IMR-90 (cell line): Measurements from ENCODE around the gene YPEL3.

ENCODE experiments used
- CTCF ChIP-seq: conservative IDR thresholded peaks from 2 replicates; pipeline ENCODE4 v1.5.1; 2012; ENCODE audit warnings: mild to moderate bottlenecking, low read depth, low read length, improper control_type of control experiment
- ELK1 ChIP-seq: fragments of 150-350 bp; IDR thresholded peaks from 2 replicates; pipeline ENCODE4 v1.6.1; 2016; ENCODE audit warnings: low read depth, mild to moderate bottlenecking, low read length, moderate library complexity, borderline replicate concordance
- POLR2A ChIP-seq: IDR thresholded peaks from 2 replicates; pipeline ENCODE4 v1.6.1; 2012; ENCODE audit warnings: mild to moderate bottlenecking, low read depth, low read length
- RAD21 ChIP-seq: IDR thresholded peaks from 2 replicates; pipeline ENCODE4 v1.6.1; 2012; ENCODE audit warnings: low read length, improper control_type of control experiment
- RCOR1 ChIP-seq: IDR thresholded peaks from 2 replicates; pipeline ENCODE4 v1.6.1; 2012; ENCODE audit warnings: mild to moderate bottlenecking, low read length, improper control_type of control experiment; ENCODE audit not compliant: insufficient replicate concordance

GRCh38 chr16:30046178-30046577 lies 49.8 kb downstream of the YPEL3 start:
- TF ChIP-seq CTCF = no peak
- no peak for TF ChIP-seq POLR2A
- no peak for TF ChIP-seq RCOR1
- TF ChIP-seq RAD21 = no peak
- TF ChIP-seq ELK1 = no peak
